A549 (cell line): ENCODE data around the gene RCAN3.

Source experiments
- CHD2 ChIP-seq: fragments of 150-350 bp; IDR thresholded peaks from 2 replicates; pipeline ENCODE4 v1.6.1; 2014; ENCODE audit warnings: low read length; ENCODE audit not compliant: partially characterized antibody
- CHD4 ChIP-seq: fragments of 200-600 bp; sonication (generic); IDR thresholded peaks from 2 replicates; pipeline ENCODE4 v1.6.1; 2016; ENCODE audit warnings: antibody characterized with exemption, mild to moderate bottlenecking, borderline replicate concordance
- CTCF ChIP-seq: fragments of >200 bp; sonication (Bioruptor Twin); formaldehyde crosslinking; IDR thresholded peaks from 3 replicates; pipeline ENCODE4 v1.5.1; 2016
- E2F6 ChIP-seq: IDR thresholded peaks from 2 replicates; pipeline ENCODE4 v1.6.1; 2012; ENCODE audit warnings: low read depth, borderline replicate concordance
- GATA3 ChIP-seq: IDR thresholded peaks from 2 replicates; pipeline ENCODE4 v1.6.1; 2012; ENCODE audit warnings: borderline replicate concordance
- MAX ChIP-seq: IDR thresholded peaks from 2 replicates; pipeline ENCODE4 v1.6.1; 2012
- POLR2A ChIP-seq: IDR thresholded peaks from 2 replicates; pipeline ENCODE4 v1.6.1; 2012; ENCODE audit warnings: mild to moderate bottlenecking, low read length
- REST ChIP-seq: fragments of 200-600 bp; sonication (generic); IDR thresholded peaks from 2 replicates; pipeline ENCODE4 v1.6.1; 2016; ENCODE audit warnings: antibody characterized with exemption, mild to moderate bottlenecking, moderate library complexity
- SREBF2 ChIP-seq: fragments of 450-650 bp; IDR thresholded peaks from 2 replicates; pipeline ENCODE4 v1.6.1; 2014; ENCODE audit warnings: mild to moderate bottlenecking, moderate library complexity

GRCh38 chr1:24541711-24542346, 39.2 kb downstream of the RCAN3 start:
- no peak for TF ChIP-seq CHD2
- TF ChIP-seq MAX: no peak
- peak; percentile 72 for TF ChIP-seq CTCF
- peak; percentile 21; the same call in 1 of the 2 replicates for TF ChIP-seq CHD4
- TF ChIP-seq REST: no peak
- TF ChIP-seq E2F6: no peak
- TF ChIP-seq POLR2A: no peak
- TF ChIP-seq GATA3: no peak
- TF ChIP-seq SREBF2: no peak
